PC-9 (cell line): ENCODE results near the gene DHX38. TPM values are rescaled to one million over a fixed set of nuclear protein-coding genes. Genes with fewer than 3 reads are reported as not detected.

Source experiments
- BruUV-seq: library from RNA; stranded (reverse); fragments of 400-500 nt; replicated peaks from 2 replicates; lab custom pipeline; 2021; lab: Mats Ljungman, UMichigan
- CTCF ChIA-PET: fragments of 300-600 bp; sonication (Branson Sonifier 250); formaldehyde crosslinking; loops from one replicate; lab custom pipeline; 2022; ENCODE audit warnings: antibody characterized with exemption; lab: Charles Lee
- POLR2A ChIA-PET: fragments of 300-600 bp; sonication (Branson Sonifier 250); formaldehyde crosslinking; loops from one replicate; lab custom pipeline; 2022; ENCODE audit warnings: antibody characterized with exemption; ENCODE audit not compliant: unreplicated experiment; lab: Charles Lee
- DNase-seq, 2 experiments: peaks; one replicate each; pipeline versions ENCODE4 v3.0.0 to v3.0.0-alpha.2; 2015 to 2022; ENCODE audit warnings: mixed read lengths in 1 of 2
- H2AFZ ChIP-seq: fragments of 200-600 bp; sonication (generic); 2 replicates; pipeline ENCODE4 v1.8.1; 2017; ENCODE audit warnings: antibody characterized with exemption
- H3F3A ChIP-seq: fragments of 200-600 bp; sonication (generic); 2 replicates; pipeline ENCODE4 v1.8.1; 2017; ENCODE audit warnings: antibody characterized with exemption, mild to moderate bottlenecking, low read depth; ENCODE audit not compliant: insufficient read depth
- H3K27ac ChIP-seq: fragments of 200-600 bp; sonication (generic); 2 replicates; pipeline ENCODE4 v1.6.1; 2016; ENCODE audit warnings: mixed run types
- H3K27me3 ChIP-seq: fragments of 200-600 bp; sonication (generic); 2 replicates; pipeline ENCODE4 v1.6.1; 2016; ENCODE audit warnings: low read depth, mixed run types; ENCODE audit not compliant: insufficient read depth
- H3K36me3 ChIP-seq: fragments of 200-600 bp; sonication (generic); 2 replicates; pipeline ENCODE4 v1.6.1; 2016; ENCODE audit warnings: low read depth, mixed run types
- H3K4me1 ChIP-seq: fragments of 200-600 bp; sonication (generic); replicated peaks from 2 replicates; pipeline ENCODE4 v1.6.1; 2016; ENCODE audit warnings: mixed run types; ENCODE audit not compliant: insufficient read depth
- H3K4me2 ChIP-seq: fragments of 200-600 bp; sonication (generic); 2 replicates; pipeline ENCODE4 v1.6.1; 2017; ENCODE audit warnings: mixed run types
- H3K4me3 ChIP-seq: fragments of 200-600 bp; sonication (generic); 2 replicates; pipeline ENCODE4 v1.6.1; 2016; ENCODE audit warnings: mixed run types
- H3K79me2 ChIP-seq: fragments of 200-600 bp; sonication (generic); 2 replicates; pipeline ENCODE4 v1.6.1; 2017; ENCODE audit warnings: low read depth, mixed run types
- H3K9me2 ChIP-seq: fragments of 200-600 bp; sonication (generic); 2 replicates; pipeline ENCODE4 v1.8.1; 2017; ENCODE audit warnings: mild to moderate bottlenecking; ENCODE audit not compliant: insufficient read depth
- H3K9me3 ChIP-seq: fragments of 200-600 bp; sonication (generic); 2 replicates; pipeline ENCODE4 v1.8.1; 2016; ENCODE audit warnings: low read depth; ENCODE audit not compliant: insufficient read depth
- H4K20me1 ChIP-seq: fragments of 200-600 bp; sonication (generic); 2 replicates; pipeline ENCODE4 v1.8.1; 2017; ENCODE audit not compliant: insufficient read depth
- EZH2 ChIP-seq: fragments of 200-600 bp; sonication (generic); IDR thresholded peaks from 2 replicates; pipeline ENCODE4 v1.8.0; 2017; ENCODE audit warnings: antibody characterized with exemption, low read depth
- intact Hi-C: fragments of 100-400 bp; cut with micrococcal nuclease; formaldehyde crosslinking; loops from one replicate; pipeline ENCODE4 v1.10.0; 2022; ENCODE audit not compliant: unreplicated experiment
- total RNA-seq: library from RNA; stranded (reverse); gene quantifications from 2 replicates; pipeline ENCODE4 v1.2.3, GENCODE V29; 2021
- TF ChIP-seq, protein P1 (sequence below): fragments of 200-600 bp; sonication (generic); conservative IDR thresholded peaks from 2 replicates; pipeline ENCODE4 v1.6.1; 2017; ENCODE audit warnings: mixed run types, antibody characterized with exemption, mild to moderate bottlenecking, moderate library complexity

DHX38 gene
- total RNA-seq, 1 experiment from 2014 or later: 58.9 TPM

DNA sequence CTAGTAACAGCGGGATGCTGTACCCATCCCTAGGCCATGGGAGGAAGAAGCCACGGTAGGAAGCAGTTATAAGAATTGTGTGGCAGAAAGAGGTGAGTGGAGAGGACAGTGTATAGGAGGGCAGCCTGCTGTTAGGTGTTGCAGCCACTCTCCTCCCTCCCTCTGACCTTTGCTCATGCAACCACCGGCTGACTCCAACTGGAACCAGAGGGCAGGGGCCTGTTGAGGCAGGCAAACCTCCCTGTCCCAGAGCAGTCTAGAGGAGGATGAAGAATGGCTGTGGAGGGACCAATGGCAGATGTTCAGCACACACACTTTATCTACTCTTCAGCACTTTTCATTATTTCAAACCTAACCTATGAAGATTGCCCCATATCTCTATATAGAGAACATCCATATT is 2.4 kb upstream of the DHX38 start:
- TF ChIP-seq, protein P1, sequence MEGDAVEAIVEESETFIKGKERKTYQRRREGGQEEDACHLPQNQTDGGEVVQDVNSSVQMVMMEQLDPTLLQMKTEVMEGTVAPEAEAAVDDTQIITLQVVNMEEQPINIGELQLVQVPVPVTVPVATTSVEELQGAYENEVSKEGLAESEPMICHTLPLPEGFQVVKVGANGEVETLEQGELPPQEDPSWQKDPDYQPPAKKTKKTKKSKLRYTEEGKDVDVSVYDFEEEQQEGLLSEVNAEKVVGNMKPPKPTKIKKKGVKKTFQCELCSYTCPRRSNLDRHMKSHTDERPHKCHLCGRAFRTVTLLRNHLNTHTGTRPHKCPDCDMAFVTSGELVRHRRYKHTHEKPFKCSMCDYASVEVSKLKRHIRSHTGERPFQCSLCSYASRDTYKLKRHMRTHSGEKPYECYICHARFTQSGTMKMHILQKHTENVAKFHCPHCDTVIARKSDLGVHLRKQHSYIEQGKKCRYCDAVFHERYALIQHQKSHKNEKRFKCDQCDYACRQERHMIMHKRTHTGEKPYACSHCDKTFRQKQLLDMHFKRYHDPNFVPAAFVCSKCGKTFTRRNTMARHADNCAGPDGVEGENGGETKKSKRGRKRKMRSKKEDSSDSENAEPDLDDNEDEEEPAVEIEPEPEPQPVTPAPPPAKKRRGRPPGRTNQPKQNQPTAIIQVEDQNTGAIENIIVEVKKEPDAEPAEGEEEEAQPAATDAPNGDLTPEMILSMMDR: no peak
- no peak for TF ChIP-seq EZH2
- H3K4me2 ChIP-seq: 0 out of 2 replicates have a peak overlapping the region, but pooled peaks have one; percentile 91
- H2AFZ ChIP-seq: no peak overlapping the region
- peaks cover 10% of the 10 kb centered on the region; the same call in 1 of the 2 replicates for H4K20me1 ChIP-seq
- H3K27me3 ChIP-seq: no peaks in the 10 kb centered on the region
- H3K9me3 ChIP-seq: no peaks in the 10 kb centered on the region
- H3K9me2 ChIP-seq: no peaks in the 10 kb centered on the region
- intact Hi-C loops: no loop called here
- no TSS peak for BruUV-seq
- peaks cover 26% of the 10 kb centered on the region for H3K4me1 ChIP-seq
- no peaks in the 10 kb centered on the region for H3F3A ChIP-seq
- no peak overlapping the region for H3K4me3 ChIP-seq
- H3K79me2 ChIP-seq: peaks cover 56% of the 10 kb centered on the region
- ChIA-PET POLR2A (no interaction called here), CTCF (interaction anchor here (0.6 kb wide), 2 partner anchors 128 to 261 kb away, joined by 3 to 4 read pairs; no protein-coding TSS in a partner anchor)
- DNase-seq: no peak
- H3K27ac ChIP-seq: no peak overlapping the region
- H3K36me3 ChIP-seq: peaks cover 28% of the 10 kb centered on the region

DNA sequence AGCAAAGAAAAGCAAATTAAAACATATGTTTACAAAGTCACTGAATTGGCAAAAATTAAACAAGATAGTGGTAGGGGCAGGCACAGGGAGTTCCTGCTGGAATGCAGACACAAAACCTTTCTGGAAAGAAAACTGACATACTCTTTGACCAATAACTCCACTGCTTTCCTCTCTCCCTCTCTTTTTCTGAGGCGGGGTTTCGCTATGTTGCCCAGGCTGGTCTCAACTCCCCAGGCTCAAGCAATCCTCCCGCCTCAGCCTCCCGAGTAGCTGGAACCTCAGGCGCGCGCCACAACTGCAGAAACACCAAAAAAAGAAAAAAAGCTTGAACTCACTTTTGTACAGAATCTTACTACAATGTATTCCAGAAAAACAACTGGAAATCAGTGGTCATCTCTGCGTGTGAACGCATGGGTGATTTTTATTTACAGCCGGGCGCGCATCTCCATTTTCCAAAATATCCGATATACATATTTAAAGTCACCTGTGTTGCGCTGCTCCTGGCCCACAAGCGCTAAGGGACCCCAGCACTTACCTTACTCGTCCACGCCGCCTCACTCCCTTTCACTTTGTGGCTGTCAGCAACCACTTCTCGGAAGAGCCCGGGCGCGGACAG is 707 bp upstream of the DHX38 start:
- intact Hi-C loops: loop anchor here (1.0 kb wide), 1 partner anchor 85 kb away; the partner anchor contains the start of gene DHODH
- POLR2A ChIA-PET: interaction anchor here (0.6 to 0.7 kb wide), 2 partner anchors 41 to 519 kb away, joined by 3 to 5 read pairs; no protein-coding TSS in a partner anchor

DNA sequence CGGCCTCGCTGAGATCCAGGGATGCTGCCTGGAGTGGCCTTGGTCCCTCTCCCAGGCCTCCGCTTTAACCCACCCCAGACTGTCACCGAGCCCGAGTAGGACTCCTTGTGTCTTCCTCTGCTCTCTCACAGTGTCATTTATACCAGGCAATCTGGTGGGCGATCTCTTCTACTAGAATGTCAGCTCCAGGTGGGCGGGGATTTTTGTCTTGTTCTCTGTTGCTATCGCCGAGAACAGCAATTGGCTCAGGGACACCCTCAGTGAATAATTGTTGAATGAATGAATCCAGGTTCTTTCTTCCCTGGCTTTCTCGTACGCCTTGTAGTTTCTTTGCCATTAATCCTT is 591 bp downstream of the DHX38 start:
- intact Hi-C loops: no loop called here
- Histone ChIP-seq H3K4me2 (peak overlapping the region; percentile 94), H3F3A (no peaks in the 10 kb centered on the region), H3K36me3 (0 out of 2 replicates have a peak, but pooled peaks cover 11% of the 10 kb centered on the region), H3K27me3 (no peaks in the 10 kb centered on the region), H4K20me1 (peaks cover 11% of the 10 kb centered on the region; the same call in 1 of the 2 replicates), H3K79me2 (peaks cover 59% of the 10 kb centered on the region), H2AFZ (peak overlapping the region; percentile 89), H3K27ac (peak overlapping the region; percentile 53; the same call in 1 of the 2 replicates), H3K4me1 (peaks cover 26% of the 10 kb centered on the region), H3K9me3 (no peaks in the 10 kb centered on the region), H3K9me2 (no peaks in the 10 kb centered on the region), H3K4me3 (peak overlapping the region; percentile 95)
- TSS peak; percentile 62 for BruUV-seq
- CTCF ChIA-PET: interaction anchor here (1.6 kb wide), 1 partner anchor 27 kb away, joined by 6 read pairs; no protein-coding TSS in a partner anchor
- POLR2A ChIA-PET: interaction anchor here (0.6 kb wide), 1 partner anchor 17 kb away, joined by 7 read pairs; no protein-coding TSS in a partner anchor
- no peak for TF ChIP-seq EZH2
- TF ChIP-seq, protein P1: no peak
- DNase-seq: peak in 1 of 2 experiments; percentile 5

More for the DNA sequence above, 707 bp upstream of the DHX38 start:
- peak; percentile 31 to 65 for DNase-seq
- Histone ChIP-seq H3K9me3 (no peaks in the 10 kb centered on the region), H3F3A (no peaks in the 10 kb centered on the region), H2AFZ (peak overlapping the region; percentile 98), H3K27me3 (no peaks in the 10 kb centered on the region), H3K9me2 (no peaks in the 10 kb centered on the region), H3K36me3 (peaks cover 17% of the 10 kb centered on the region; the same call in 1 of the 2 replicates), H3K4me1 (peaks cover 26% of the 10 kb centered on the region), H3K79me2 (peaks cover 59% of the 10 kb centered on the region), H3K4me2 (peak overlapping the region; percentile 91), H3K4me3 (peak overlapping the region; percentile 95), H3K27ac (0 out of 2 replicates have a peak overlapping the region, but pooled peaks have one; percentile 8), H4K20me1 (peaks cover 11% of the 10 kb centered on the region; the same call in 1 of the 2 replicates)
- CTCF ChIA-PET: interaction anchor here (0.8 to 1.6 kb wide), 2 partner anchors 26 to 30 kb away, joined by 3 to 6 read pairs; partner anchors contain the start of gene HPR
- no peak for TF ChIP-seq EZH2
- TF ChIP-seq, protein P1: no peak
- TSS peak; percentile 62 for BruUV-seq
